Activated T-cell treated with anti-CD3 and anti-CD28 coated beads, Interleukin-2, amount 50 U/mL, for 24 hours (primary cell): ENCODE measurements around the gene PHKB.
"Not testable (repeated sequence)": the region's sequence is repeated elsewhere in the genome, so short reads cannot be mapped to it uniquely, and the experiment has no call there.

Experiments
- DNase-seq: peaks from one replicate; pipeline ENCODE4 v3.0.0-alpha.2; 2020
- H3K27ac Mint-ChIP-seq: 2 replicates; pipeline ENCODE4 v1.8.0; 2020; ENCODE audit warnings: mild to moderate bottlenecking, mixed read lengths
- H3K27me3 Mint-ChIP-seq: 2 replicates; pipeline ENCODE4 v1.8.0; 2020; ENCODE audit warnings: mixed read lengths
- H3K36me3 Mint-ChIP-seq: 2 replicates; pipeline ENCODE4 v1.8.0; 2020; ENCODE audit warnings: low read depth, mixed read lengths
- H3K4me1 Mint-ChIP-seq: 2 replicates; pipeline ENCODE4 v1.8.0; 2020; ENCODE audit warnings: low read depth, mixed read lengths
- H3K4me3 Mint-ChIP-seq: 2 replicates; pipeline ENCODE4 v1.8.0; 2020; ENCODE audit warnings: mild to moderate bottlenecking, moderate library complexity, mixed read lengths
- H3K9me3 Mint-ChIP-seq: 2 replicates; pipeline ENCODE4 v1.8.0; 2020; ENCODE audit warnings: mixed read lengths

PHKB gene

DNA sequence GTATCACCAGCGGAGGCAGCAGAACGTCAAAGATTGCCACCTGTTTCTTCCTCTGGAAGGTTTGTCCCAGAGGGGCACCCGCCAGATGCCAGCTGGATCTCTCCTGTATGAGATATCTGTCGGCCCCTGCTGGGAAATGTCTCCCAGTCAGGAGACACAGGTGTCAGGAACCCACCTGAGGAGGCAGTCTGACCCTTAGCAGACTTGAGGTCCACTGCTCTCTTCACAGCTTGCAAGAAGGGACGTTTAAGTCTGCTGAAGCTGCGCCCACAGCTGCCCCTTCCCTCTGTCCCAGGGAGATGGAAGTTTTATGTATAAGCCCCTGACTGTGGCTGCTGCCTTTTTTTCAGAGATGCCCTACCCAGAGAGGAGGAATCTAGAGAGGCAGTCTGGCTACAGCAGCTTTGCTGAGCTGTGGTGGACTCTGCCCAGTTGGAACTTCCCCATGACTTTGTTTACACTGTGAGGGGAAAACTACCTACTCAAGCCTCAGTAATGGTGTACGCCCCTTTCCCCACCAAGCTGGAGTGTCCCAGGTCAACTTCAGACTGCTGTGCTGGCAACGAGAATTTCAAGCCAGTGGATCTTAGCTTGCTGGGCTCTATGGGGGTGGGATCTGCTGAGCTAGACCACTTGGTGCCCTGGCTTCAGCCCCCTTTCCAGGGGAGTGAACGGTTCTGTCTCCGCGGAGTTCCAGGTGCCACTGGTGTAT, 92.9 kb downstream of the PHKB start:
- H3K36me3 Mint-ChIP-seq: peaks cover 80% of the 10 kb centered on the region
- H3K4me1 Mint-ChIP-seq: no peaks in the 10 kb centered on the region
- H3K27me3 Mint-ChIP-seq: no peaks in the 10 kb centered on the region
- DNase-seq: no peak
- H3K27ac Mint-ChIP-seq: no peak overlapping the region
- H3K9me3 Mint-ChIP-seq: peaks cover 32% of the 10 kb centered on the region
- H3K4me3 Mint-ChIP-seq: no peak overlapping the region

DNA sequence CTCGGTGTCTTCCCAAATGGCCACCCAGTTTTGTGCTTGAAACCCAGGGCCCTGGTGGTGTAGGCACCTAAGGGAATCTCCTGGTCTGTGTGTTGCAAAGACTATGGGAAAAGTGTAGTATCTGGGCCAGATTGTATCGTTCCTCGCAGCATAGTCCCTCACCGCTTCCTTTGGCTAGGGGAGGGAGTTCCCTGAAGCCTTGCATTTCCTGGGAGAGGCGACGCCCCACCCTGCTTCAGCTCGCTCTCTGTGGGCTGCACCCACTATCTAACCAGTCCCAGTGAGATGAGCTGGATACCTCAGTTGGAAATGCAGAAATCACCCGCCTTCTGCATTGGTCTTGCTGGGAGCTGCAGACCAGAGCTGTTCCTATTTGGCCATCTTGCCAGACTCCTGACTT, 93.5 kb downstream of the PHKB start:
- not testable (repeated sequence) for H3K4me1 Mint-ChIP-seq, H3K4me3 Mint-ChIP-seq, H3K27ac Mint-ChIP-seq, H3K27me3 Mint-ChIP-seq, DNase-seq
- Mint-ChIP-seq H3K36me3 (peaks cover 75% of the 10 kb centered on the region), H3K9me3 (peaks cover 30% of the 10 kb centered on the region)

GRCh38 chr16:47561286-47561685, 100.2 kb downstream of the PHKB start:
- H3K27me3 Mint-ChIP-seq: no peaks in the 10 kb centered on the region
- peaks cover 56% of the 10 kb centered on the region for H3K36me3 Mint-ChIP-seq
- H3K27ac Mint-ChIP-seq: no peak overlapping the region
- H3K4me3 Mint-ChIP-seq: no peak overlapping the region
- peaks cover 21% of the 10 kb centered on the region for H3K4me1 Mint-ChIP-seq
- DNase-seq: no peak
- peaks cover 10% of the 10 kb centered on the region for H3K9me3 Mint-ChIP-seq

DNA sequence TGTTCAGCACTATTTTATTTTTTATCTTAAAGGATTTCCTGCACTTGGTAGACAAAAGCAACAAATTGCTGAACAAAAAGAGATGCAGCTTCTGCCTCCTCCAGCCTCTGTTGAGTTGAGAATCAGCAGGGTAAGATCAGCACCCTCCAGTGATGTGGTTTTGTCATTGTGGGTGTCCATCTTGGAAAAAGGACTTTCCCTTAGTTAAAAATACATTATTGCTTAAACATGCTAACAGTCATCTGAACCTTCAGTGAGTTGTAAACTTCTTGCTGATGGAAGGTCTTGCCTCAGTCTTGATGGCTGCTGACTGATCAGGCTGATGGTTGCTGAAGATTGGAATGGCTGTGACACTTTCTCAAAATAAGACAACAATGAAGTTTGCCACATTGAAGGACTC, 101.2 kb downstream of the PHKB start:
- Mint-ChIP-seq H3K27me3 (no peaks in the 10 kb centered on the region), H3K4me3 (no peak overlapping the region), H3K27ac (no peak overlapping the region), H3K4me1 (peaks cover 32% of the 10 kb centered on the region), H3K36me3 (peaks cover 57% of the 10 kb centered on the region), H3K9me3 (peaks cover 16% of the 10 kb centered on the region)
- no peak for DNase-seq

DNA sequence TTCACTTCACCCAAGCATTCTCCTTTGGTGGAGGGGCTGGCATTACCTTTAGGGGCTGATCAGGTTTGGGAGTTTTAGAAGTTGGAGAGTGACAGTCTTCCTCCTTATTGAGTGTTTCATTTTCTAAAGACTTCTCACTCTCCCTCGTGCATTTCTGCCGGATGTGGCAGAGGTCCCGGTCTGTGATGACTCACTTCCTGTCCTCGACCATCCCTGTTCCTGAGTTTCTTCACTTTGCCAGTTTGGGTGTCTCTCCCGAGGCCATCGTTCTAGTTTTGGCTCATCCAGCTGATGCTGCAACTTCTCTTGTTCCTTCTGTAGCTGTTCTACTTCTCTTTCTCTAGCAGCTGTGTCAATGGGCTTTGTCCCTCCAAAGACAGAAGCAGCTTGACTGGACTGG, 104.3 kb downstream of the PHKB start:
- H3K4me1 Mint-ChIP-seq: peaks cover 56% of the 10 kb centered on the region

GRCh38 chr16:47567321-47567720, 106.2 kb downstream of the PHKB start:
- no peak for DNase-seq
- Mint-ChIP-seq H3K4me3 (no peak overlapping the region), H3K27ac (no peak overlapping the region), H3K27me3 (no peaks in the 10 kb centered on the region), H3K4me1 (peaks cover 63% of the 10 kb centered on the region), H3K9me3 (peaks cover 18% of the 10 kb centered on the region), H3K36me3 (peaks cover 51% of the 10 kb centered on the region)

More for the DNA sequence above, 104.3 kb downstream of the PHKB start:
- Mint-ChIP-seq H3K9me3 (peaks cover 16% of the 10 kb centered on the region), H3K36me3 (peaks cover 60% of the 10 kb centered on the region), H3K27me3 (no peaks in the 10 kb centered on the region), H3K27ac (no peak overlapping the region), H3K4me3 (no peak overlapping the region)
- no peak for DNase-seq

DNA sequence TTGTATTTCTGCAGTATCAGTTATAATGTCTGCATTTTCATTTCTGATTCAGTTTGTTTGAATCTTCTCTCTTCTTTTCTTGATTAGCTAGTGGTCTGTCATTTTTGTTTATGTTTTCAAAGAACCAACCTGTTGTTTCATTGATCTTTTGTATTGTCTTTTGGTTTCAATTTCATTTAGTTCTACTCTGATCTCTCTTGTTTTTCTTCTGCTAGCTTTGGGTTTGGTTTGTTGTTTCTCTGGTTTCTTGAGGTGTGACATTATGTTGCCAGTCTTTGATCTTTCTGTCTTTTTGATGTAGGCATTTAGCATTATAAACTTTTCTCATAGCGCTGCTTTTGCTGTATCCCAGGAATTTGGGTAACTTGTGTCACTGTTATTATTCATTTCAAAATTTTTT, 107.2 kb downstream of the PHKB start:
- Mint-ChIP-seq H3K4me3 (peak overlapping the region; percentile 1), H3K27me3 (no peaks in the 10 kb centered on the region), H3K36me3 (peaks cover 50% of the 10 kb centered on the region), H3K27ac (no peak overlapping the region), H3K9me3 (peaks cover 24% of the 10 kb centered on the region), H3K4me1 (peaks cover 73% of the 10 kb centered on the region)
- DNase-seq: no peak

GRCh38 chr16:47571049-47571448, 109.9 kb downstream of the PHKB start:
- H3K36me3 Mint-ChIP-seq: peaks cover 41% of the 10 kb centered on the region
- H3K9me3 Mint-ChIP-seq: peaks cover 22% of the 10 kb centered on the region
- H3K4me1 Mint-ChIP-seq: peaks cover 76% of the 10 kb centered on the region
- H3K27ac Mint-ChIP-seq: no peak overlapping the region
- H3K4me3 Mint-ChIP-seq: no peak overlapping the region
- H3K27me3 Mint-ChIP-seq: no peaks in the 10 kb centered on the region
- no peak for DNase-seq

DNA sequence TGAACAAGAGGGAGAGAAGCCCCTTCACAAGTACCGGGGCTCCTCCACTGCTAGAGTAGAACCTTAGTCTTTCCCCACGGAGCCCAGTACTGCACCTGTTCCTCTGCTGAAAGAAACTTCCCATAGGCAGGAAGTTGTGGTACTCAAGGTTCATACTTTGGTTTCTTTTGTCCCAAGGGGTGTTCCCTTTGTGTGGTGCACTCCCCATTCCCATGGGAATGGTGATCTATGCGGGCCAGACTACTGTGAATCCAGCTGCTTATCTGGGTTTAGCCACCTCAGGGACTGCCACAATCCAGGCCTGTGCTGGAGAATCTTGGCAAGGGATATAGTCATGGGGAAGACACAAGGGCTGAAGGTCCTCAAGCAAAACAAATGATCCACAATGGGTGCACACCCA, 110.6 kb downstream of the PHKB start:
- DNase-seq: no peak
- H3K4me3 Mint-ChIP-seq: no peak overlapping the region
- peaks cover 76% of the 10 kb centered on the region for H3K4me1 Mint-ChIP-seq
- peaks cover 40% of the 10 kb centered on the region for H3K36me3 Mint-ChIP-seq
- no peaks in the 10 kb centered on the region for H3K27me3 Mint-ChIP-seq
- peaks cover 18% of the 10 kb centered on the region for H3K9me3 Mint-ChIP-seq
- no peak overlapping the region for H3K27ac Mint-ChIP-seq

DNA sequence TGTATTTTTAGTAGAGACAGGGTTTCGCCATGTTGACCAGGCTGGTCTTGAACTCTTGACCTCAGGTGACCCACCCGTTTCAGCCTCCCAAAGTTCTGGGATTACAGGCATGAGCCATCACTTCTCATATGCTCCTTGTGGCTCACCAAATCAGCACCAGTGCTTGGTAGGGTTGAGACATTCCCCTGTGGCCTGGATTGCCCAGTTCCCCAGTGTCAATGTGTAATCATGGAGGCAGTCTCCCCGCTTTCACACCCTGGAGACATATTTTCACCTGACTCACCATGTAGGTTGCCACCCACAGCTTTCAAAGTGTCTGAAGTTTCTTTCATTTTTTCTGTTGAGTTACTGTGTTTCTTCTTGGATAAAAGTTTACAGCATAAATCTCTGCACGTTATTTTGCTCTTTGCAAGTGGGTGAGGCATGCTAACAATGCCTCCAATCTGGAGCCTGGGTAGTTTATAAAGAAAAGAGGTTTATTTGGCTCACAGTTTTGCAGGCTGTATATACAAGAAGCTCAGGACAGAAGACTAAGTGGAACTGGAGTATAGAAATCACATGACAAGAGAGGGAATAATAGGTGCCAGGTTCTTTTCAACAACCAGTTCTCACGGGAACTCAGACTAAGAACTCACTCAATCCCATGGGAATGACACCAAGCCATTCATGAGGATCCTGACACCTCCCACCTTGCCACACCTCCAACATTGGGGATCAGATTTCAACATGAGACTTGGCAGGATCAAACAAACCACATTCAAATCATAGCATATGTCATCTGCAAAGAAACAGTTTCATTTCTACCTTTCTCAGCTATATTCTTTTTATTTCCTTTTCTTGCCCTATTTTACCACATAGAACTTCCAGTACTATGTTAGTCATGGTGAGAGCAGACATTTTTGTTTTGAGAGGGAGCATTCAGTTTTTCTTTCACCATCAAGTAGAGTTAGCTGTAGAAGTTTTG, 113.2 kb downstream of the PHKB start:
- H3K27me3 Mint-ChIP-seq: no peaks in the 10 kb centered on the region
- H3K4me3 Mint-ChIP-seq: peak overlapping the region; percentile 35
- peaks cover 14% of the 10 kb centered on the region for H3K9me3 Mint-ChIP-seq
- H3K4me1 Mint-ChIP-seq: peaks cover 70% of the 10 kb centered on the region
- DNase-seq: peak; percentile 45
- peak overlapping the region; percentile 88 for H3K27ac Mint-ChIP-seq
- peaks cover 43% of the 10 kb centered on the region for H3K36me3 Mint-ChIP-seq

DNA sequence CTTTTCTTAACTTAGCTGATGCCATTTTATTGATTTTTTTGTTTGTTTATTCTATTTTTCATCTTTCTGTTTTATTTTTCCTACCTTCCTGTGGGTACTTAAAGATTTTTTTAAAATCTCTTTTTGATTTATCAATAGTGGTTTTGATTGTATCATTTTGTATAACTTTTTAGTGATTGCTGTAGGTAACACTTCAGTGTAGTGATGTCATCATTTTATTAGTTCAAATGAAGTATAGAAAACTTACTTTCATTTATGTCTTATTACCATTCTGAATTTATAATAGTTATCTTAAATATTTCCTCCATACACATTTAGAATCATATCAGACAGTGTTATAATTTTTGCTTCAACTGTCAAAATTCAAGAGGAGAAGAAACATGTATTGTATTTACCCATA, 115.9 kb downstream of the PHKB start:
- no peak overlapping the region for H3K27ac Mint-ChIP-seq
- H3K9me3 Mint-ChIP-seq: peaks cover 14% of the 10 kb centered on the region
- peaks cover 60% of the 10 kb centered on the region for H3K4me1 Mint-ChIP-seq
- H3K4me3 Mint-ChIP-seq: no peak overlapping the region
- DNase-seq: no peak
- H3K36me3 Mint-ChIP-seq: peaks cover 39% of the 10 kb centered on the region
- no peaks in the 10 kb centered on the region for H3K27me3 Mint-ChIP-seq

- H3K4me3 Mint-ChIP-seq: no peak overlapping the region
- peaks cover 34% of the 10 kb centered on the region for H3K36me3 Mint-ChIP-seq
- no peaks in the 10 kb centered on the region for H3K27me3 Mint-ChIP-seq
- H3K4me1 Mint-ChIP-seq: peaks cover 51% of the 10 kb centered on the region
- no peak overlapping the region for H3K27ac Mint-ChIP-seq
- peaks cover 6% of the 10 kb centered on the region for H3K9me3 Mint-ChIP-seq
- DNase-seq: no peak
These were observed 116.9 kb downstream of the PHKB start for GRCh38 chr16:47578033-47578432.

DNA sequence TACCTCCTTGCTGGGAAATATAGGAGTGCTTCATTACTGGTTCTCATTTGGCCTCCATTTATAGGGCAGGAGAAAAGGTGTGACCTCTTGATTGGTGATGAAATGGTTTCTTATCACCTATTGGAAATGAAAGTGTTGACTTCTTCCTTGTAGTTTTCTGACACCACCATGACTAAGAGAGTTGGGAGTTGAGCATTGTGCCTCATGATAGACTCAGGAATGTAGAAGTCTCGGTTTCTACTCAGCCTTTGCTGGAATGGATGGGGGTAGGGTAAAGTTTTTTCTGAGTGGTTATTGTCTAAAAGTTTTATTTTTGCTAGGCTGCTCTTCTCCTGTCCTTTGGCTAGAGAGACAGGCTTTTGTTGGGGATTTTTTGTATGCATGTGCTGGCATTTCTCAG, 117.4 kb downstream of the PHKB start:
- Mint-ChIP-seq H3K36me3 (peaks cover 37% of the 10 kb centered on the region), H3K4me1 (peaks cover 45% of the 10 kb centered on the region), H3K27ac (no peak overlapping the region), H3K27me3 (no peaks in the 10 kb centered on the region), H3K4me3 (no peak overlapping the region), H3K9me3 (peaks cover 6% of the 10 kb centered on the region)
- DNase-seq: no peak

- Mint-ChIP-seq H3K27ac (no peak overlapping the region), H3K27me3 (no peaks in the 10 kb centered on the region), H3K4me1 (peaks cover 25% of the 10 kb centered on the region), H3K9me3 (no peaks in the 10 kb centered on the region), H3K4me3 (no peak overlapping the region), H3K36me3 (peaks cover 24% of the 10 kb centered on the region)
- DNase-seq: no peak
These were observed 120.0 kb downstream of the PHKB start for GRCh38 chr16:47581114-47581513.
